ENCODE data around the gene CACNA1A. TPM values are rescaled to one million over a fixed set of nuclear protein-coding genes. Genes with fewer than 3 reads are reported as not detected.

CACNA1A gene
- total RNA-seq, 1 donor from 2014 or later = 190 TPM

DNA sequence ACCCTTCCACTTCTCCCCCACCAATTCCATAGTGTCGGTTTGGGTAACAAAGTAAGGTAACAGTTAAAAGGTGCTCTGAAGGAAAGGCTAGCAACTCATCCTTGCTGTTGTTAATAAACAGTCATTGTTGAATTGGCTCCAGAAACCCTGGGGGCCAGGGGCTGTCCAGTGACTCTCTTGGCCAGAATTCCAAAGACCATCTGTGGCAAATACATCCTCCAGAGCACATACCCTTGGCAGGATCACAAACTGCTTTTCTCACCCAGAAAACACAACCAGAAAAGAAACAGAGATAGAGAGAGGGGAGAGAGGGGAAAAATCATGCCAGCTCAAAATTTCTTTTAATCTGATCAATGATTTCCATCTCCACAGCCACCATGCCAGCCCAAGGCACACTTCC lies 22.1 kb downstream of the CACNA1A start:
- TF ChIP-seq, protein P1, sequence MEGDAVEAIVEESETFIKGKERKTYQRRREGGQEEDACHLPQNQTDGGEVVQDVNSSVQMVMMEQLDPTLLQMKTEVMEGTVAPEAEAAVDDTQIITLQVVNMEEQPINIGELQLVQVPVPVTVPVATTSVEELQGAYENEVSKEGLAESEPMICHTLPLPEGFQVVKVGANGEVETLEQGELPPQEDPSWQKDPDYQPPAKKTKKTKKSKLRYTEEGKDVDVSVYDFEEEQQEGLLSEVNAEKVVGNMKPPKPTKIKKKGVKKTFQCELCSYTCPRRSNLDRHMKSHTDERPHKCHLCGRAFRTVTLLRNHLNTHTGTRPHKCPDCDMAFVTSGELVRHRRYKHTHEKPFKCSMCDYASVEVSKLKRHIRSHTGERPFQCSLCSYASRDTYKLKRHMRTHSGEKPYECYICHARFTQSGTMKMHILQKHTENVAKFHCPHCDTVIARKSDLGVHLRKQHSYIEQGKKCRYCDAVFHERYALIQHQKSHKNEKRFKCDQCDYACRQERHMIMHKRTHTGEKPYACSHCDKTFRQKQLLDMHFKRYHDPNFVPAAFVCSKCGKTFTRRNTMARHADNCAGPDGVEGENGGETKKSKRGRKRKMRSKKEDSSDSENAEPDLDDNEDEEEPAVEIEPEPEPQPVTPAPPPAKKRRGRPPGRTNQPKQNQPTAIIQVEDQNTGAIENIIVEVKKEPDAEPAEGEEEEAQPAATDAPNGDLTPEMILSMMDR (IDR thresholded peaks at IDR 0.05; ENCODE audit: partially characterized antibody, unreplicated experiment) = no peak
- H3K4me1 Mint-ChIP-seq (ENCODE audit: low read depth, unreplicated experiment) = peaks cover 1% of the 10 kb centered on the region
- DNase-seq = no peak
- peaks cover 18% of the 10 kb centered on the region for H3K36me3 Mint-ChIP-seq (ENCODE audit: unreplicated experiment)
- no peaks in the 10 kb centered on the region for H3K27me3 Mint-ChIP-seq (ENCODE audit: unreplicated experiment)
- no peak overlapping the region for H3K4me3 Mint-ChIP-seq (ENCODE audit: unreplicated experiment)
- H3K27ac Mint-ChIP-seq (ENCODE audit: unreplicated experiment) = no peak overlapping the region
- H3K9me3 Mint-ChIP-seq (ENCODE audit: unreplicated experiment) = peaks cover 4% of the 10 kb centered on the region

DNA sequence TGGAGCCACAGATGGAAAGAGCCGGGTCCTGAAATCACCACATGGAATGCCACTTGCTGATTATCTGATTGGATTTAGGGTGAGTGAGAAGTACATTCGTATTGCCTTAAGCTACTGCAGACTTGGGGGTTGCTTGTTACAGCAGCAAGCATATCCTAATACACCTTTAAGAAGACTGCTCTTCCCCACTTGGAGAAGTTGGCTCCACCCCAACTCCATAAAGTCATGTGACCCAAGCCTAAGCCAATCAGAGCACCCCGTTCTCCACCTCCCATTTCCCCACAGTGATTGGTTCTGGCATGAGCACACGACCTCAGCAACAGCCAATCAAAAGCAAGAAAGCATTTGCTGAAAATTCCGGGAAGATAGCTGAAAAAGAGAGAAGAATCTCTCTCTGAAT lies 23.1 kb downstream of the CACNA1A start:
- no peak overlapping the region for H3K27ac Mint-ChIP-seq (ENCODE audit: unreplicated experiment)
- no peak for DNase-seq
- H3K27me3 Mint-ChIP-seq (ENCODE audit: unreplicated experiment) = no peaks in the 10 kb centered on the region
- H3K4me3 Mint-ChIP-seq (ENCODE audit: unreplicated experiment) = no peak overlapping the region
- peaks cover 4% of the 10 kb centered on the region for H3K9me3 Mint-ChIP-seq (ENCODE audit: unreplicated experiment)
- peaks cover 18% of the 10 kb centered on the region for H3K36me3 Mint-ChIP-seq (ENCODE audit: unreplicated experiment)
- H3K4me1 Mint-ChIP-seq (ENCODE audit: low read depth, unreplicated experiment) = peaks cover 1% of the 10 kb centered on the region
- TF ChIP-seq, protein P1 (IDR thresholded peaks at IDR 0.05; ENCODE audit: partially characterized antibody, unreplicated experiment) = no peak

DNA sequence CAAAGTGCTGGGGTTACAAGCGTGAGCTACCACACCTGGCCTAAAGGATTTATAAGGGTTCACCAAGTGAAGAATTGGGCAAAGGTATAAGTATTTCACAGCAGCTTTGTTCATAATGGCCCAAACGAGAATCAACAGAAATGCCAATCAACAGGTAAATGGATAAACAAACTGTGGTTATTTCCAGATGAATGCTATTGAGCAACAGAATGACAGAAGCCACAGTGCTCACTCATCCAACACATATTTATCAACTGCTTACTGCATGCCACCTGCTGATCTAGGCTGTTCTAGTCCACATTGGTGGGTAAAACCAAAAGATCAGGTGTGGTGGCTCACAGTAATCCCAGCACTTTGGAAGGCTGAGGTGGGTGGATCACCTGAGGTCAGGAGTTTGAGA lies 27.7 kb downstream of the CACNA1A start:
- Mint-ChIP-seq H3K4me3 (ENCODE audit: unreplicated experiment) (no peak overlapping the region), H3K4me1 (ENCODE audit: low read depth, unreplicated experiment) (peaks cover 7% of the 10 kb centered on the region), H3K9me3 (ENCODE audit: unreplicated experiment) (peaks cover 11% of the 10 kb centered on the region), H3K27ac (ENCODE audit: unreplicated experiment) (no peak overlapping the region), H3K27me3 (ENCODE audit: unreplicated experiment) (no peaks in the 10 kb centered on the region), H3K36me3 (ENCODE audit: unreplicated experiment) (peaks cover 38% of the 10 kb centered on the region)
- no peak for DNase-seq
- TF ChIP-seq, protein P1 (IDR thresholded peaks at IDR 0.05; ENCODE audit: partially characterized antibody, unreplicated experiment) = no peak

DNA sequence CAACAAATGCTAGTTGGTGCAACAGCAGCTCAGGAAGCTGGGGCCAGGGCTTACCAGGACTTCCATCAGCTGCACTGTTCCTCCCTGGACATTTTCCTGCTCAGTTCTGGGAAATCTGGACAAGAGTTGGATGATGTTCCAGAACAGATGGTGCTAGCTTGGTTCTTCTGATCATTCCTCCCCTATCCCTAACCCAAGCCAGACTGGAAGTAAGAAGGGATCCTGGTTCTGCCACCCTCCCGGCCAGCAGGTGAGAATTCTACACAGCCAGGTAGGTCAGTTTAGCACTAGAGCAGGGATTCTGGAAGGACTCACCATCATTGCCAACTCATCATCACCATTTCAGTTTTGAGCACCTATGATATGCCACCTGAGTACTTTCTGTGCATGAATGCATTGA lies 30.2 kb downstream of the CACNA1A start:
- Mint-ChIP-seq H3K4me1 (ENCODE audit: low read depth, unreplicated experiment) (peaks cover 7% of the 10 kb centered on the region), H3K27me3 (ENCODE audit: unreplicated experiment) (no peaks in the 10 kb centered on the region), H3K36me3 (ENCODE audit: unreplicated experiment) (peaks cover 33% of the 10 kb centered on the region), H3K27ac (ENCODE audit: unreplicated experiment) (no peak overlapping the region), H3K9me3 (ENCODE audit: unreplicated experiment) (peaks cover 13% of the 10 kb centered on the region), H3K4me3 (ENCODE audit: unreplicated experiment) (no peak overlapping the region)
- no peak for DNase-seq
- TF ChIP-seq, protein P1 (IDR thresholded peaks at IDR 0.05; ENCODE audit: partially characterized antibody, unreplicated experiment) = no peak

DNA sequence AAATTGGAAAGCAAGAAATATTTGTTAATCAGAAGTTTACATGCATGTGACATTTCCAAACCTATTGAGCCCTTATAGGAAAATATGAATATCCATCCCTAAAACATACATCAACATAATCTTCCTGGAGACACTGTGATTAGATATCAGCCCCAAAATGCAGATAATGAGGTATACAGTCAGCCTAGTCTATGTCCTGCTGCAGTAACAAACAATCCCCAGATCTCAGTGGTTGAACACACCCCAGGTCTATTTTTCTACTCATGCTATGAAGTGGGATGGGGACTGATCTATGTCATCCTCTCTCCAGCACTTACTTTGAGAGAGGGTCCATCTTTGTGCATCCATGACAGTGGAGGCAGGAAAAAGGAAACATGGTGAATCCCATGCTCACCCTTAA lies 31.2 kb downstream of the CACNA1A start:
- Mint-ChIP-seq H3K4me1 (ENCODE audit: low read depth, unreplicated experiment) (peaks cover 7% of the 10 kb centered on the region), H3K9me3 (ENCODE audit: unreplicated experiment) (peaks cover 20% of the 10 kb centered on the region), H3K27ac (ENCODE audit: unreplicated experiment) (no peak overlapping the region), H3K36me3 (ENCODE audit: unreplicated experiment) (peaks cover 39% of the 10 kb centered on the region), H3K4me3 (ENCODE audit: unreplicated experiment) (no peak overlapping the region), H3K27me3 (ENCODE audit: unreplicated experiment) (peaks cover 2% of the 10 kb centered on the region)
- TF ChIP-seq, protein P1 (IDR thresholded peaks at IDR 0.05; ENCODE audit: partially characterized antibody, unreplicated experiment) = no peak
- DNase-seq = no peak
